Pancreas (tissue), 10 donors: ENCODE measurements around the gene ASRGL1. TPM values are rescaled to one million over a fixed set of nuclear protein-coding genes. Genes with fewer than 3 reads are reported as not detected.
"Not testable (repeated sequence)": the region's sequence is repeated elsewhere in the genome, so short reads cannot be mapped to it uniquely, and the experiment has no call there.

ENCODE experiments used
- ATAC-seq, 4 donors: fragments of 200-7000 bp; cut with Tn5 transposase; one replicate each; pipeline versions ENCODE4 v1.8.0 to v1.9.1; 2020; ENCODE audit warnings: mild to moderate bottlenecking in 4 of 4, moderate library complexity in 4 of 4
- DNase-seq, 6 donors: peaks; one replicate each; pipeline ENCODE4 v3.0.0-alpha.2; 2020
- FAIRE-seq: peaks from 2 replicates; lab custom pipeline; 2012; peaks lifted over from hg19 to GRCh38; lab: Jason Lieb, UNC
- H3K27ac ChIP-seq, 4 donors: fragments of 200-600 bp; sonication (generic); 1 replicate in 3 of 4; 2 replicates in 1 of 4; pipeline versions ENCODE4 v1.5.0 to v1.8.0; 2020
- H3K27me3 ChIP-seq, 4 donors: fragments of 200-600 bp; one replicate each; pipeline ENCODE4 v1.8.0; 2021
- H3K36me3 ChIP-seq, 3 donors: fragments of 200-600 bp; sonication (generic) in 1 of 3; one replicate each; pipeline versions ENCODE4 v1.5.0 to v1.8.0; 2020 to 2021
- H3K4me1 ChIP-seq, 3 donors: fragments of 200-600 bp; one replicate each; pipeline ENCODE4 v1.8.0; 2021
- H3K4me3 ChIP-seq, 4 donors: fragments of 200-600 bp; sonication (generic) in 2 of 4; one replicate each; pipeline versions ENCODE4 v1.5.0 to v1.8.0; 2020 to 2021
- H3K9me3 ChIP-seq, 4 donors: fragments of 200-600 bp; one replicate each; pipeline ENCODE4 v1.8.0; 2021
- WGBS, 2 donors: extraction: QIAGEN DNeasy Blood & Tissue Kit; methylation state at CpG; one replicate each; pipeline ENCODE4 v1.1.7; 2013; 5-methylcytosine and 5-hydroxymethylcytosine counted together
- intact Hi-C, 3 donors: fragments of 100-400 bp; cut with DNase I; formaldehyde crosslinking; loops; one replicate each; pipeline versions ENCODE4 v1.11.1 to v1.14.2; 2022
- polyA plus RNA-seq, 2 donors: library from polyadenylated mRNA; stranded (reverse); fragments of 200-250 nt; gene quantifications; one replicate each; pipeline ENCODE4 v1.2.3, GENCODE V29; 2013
- total RNA-seq, 6 donors: library from RNA; stranded (reverse); fragmentation: NEBNext Ultra II Directional in 4 of 6; extraction: Animal tissue kit (Norgen Biotek cat#: 25700) in 4 of 6; gene quantifications; one replicate each; pipeline versions ENCODE4 v1.2.1 to v1.2.4, GENCODE V29; 2021 to 2023
- TF ChIP-seq, protein P1 (sequence below), 4 donors: fragments of 200-600 bp; sonication (generic) in 3 of 4; IDR thresholded peaks; one replicate each; pipeline versions ENCODE4 v1.5.0 to v1.8.0; 2021; ENCODE audit warnings: antibody characterized with exemption in 4 of 4
- donor health status: healthy with polysubstance abuse.
- donor health status: DM: no; HTN: no; CAD: no; lungs with moderate emphysema.
- donor health status: DM: no; HTN: no; CAD: no.
- donor health status: control.
- donor health status: control.
- donor health status: Bipolar disorder and iron deficiency.
- donor health status: DM: yes; HTN: yes; CAD: no.
- donor health status: DM: no; HTN: no; CAD: no.
- donor health status: DM: no; HTN: no; CAD: no.
- donor health status: DM: yes; HTN: yes; CAD: no.

ASRGL1 gene
- total and polyA plus RNA-seq, 8 donors: 8.1 to 26.5 (median 12.4) TPM

- WGBS, 2 donors: 95% methylated on average over 18 of the region's 18 CpGs
- DNase-seq (no peak), FAIRE-seq (no peak), ATAC-seq (no peak)
- H3K27me3 ChIP-seq: no peaks in the 10 kb centered on the region
- no peak overlapping the region for H3K4me3 ChIP-seq
- H3K4me1 ChIP-seq: peaks cover 0 to 8% (median 4%) of the 10 kb centered on the region in 3 donors
- H3K9me3 ChIP-seq: no peaks in the 10 kb centered on the region
- TF ChIP-seq, protein P1, sequence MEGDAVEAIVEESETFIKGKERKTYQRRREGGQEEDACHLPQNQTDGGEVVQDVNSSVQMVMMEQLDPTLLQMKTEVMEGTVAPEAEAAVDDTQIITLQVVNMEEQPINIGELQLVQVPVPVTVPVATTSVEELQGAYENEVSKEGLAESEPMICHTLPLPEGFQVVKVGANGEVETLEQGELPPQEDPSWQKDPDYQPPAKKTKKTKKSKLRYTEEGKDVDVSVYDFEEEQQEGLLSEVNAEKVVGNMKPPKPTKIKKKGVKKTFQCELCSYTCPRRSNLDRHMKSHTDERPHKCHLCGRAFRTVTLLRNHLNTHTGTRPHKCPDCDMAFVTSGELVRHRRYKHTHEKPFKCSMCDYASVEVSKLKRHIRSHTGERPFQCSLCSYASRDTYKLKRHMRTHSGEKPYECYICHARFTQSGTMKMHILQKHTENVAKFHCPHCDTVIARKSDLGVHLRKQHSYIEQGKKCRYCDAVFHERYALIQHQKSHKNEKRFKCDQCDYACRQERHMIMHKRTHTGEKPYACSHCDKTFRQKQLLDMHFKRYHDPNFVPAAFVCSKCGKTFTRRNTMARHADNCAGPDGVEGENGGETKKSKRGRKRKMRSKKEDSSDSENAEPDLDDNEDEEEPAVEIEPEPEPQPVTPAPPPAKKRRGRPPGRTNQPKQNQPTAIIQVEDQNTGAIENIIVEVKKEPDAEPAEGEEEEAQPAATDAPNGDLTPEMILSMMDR (IDR thresholded peaks at IDR 0.05): no peak
- no peak overlapping the region for H3K27ac ChIP-seq
- intact Hi-C loops: loop anchor here in 1 of 3 donors (10.0 kb wide), 1 partner anchor 199 kb away; no protein-coding TSS in a partner anchor
- H3K36me3 ChIP-seq: no peaks in the 10 kb centered on the region
These were observed 36.3 kb downstream of the ASRGL1 start for GRCh38 chr11:62373464-62374119.

- no peak for FAIRE-seq
These were observed 37.6 kb downstream of the ASRGL1 start for GRCh38 chr11:62374801-62375200.

DNA sequence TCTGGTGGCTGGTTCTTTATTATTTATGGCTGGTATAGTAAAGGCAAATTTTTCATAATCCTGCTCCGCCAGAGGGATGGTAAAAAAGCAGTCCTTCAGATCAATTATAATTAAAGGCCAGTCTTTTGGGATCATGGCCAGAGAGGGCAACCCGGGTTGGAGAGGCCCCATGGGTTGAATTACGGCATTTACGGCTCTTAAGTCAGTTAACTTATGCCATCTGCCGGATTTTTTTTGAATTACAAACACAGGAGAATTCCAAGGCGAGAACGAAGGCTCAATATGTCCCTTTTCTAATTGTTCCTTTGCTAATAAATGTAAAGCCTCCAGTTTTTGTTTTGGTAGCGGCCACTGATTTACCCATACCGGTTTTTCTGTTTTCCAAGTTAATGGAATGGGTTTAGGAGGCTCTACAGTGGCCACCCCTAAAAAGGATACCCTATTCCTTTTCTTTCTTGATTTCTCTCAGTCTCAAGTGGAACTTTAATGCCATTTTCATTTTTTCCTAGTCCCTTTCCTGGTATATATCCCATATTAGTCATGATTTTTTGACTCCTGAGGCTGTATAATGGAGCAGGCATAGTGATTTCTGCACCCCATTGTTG is 41.3 kb downstream of the ASRGL1 start:
- DNase-seq (peak in 1 of 6 donors; percentile 42), FAIRE-seq (peak; percentile 51)

More at GRCh38 chr11:62374801-62375200, 37.6 kb downstream of the ASRGL1 start:
- no peaks in the 10 kb centered on the region for H3K36me3 ChIP-seq
- no peaks in the 10 kb centered on the region for H3K9me3 ChIP-seq
- WGBS, 2 donors: 81% methylated on average over 9 of the region's 9 CpGs
- no peaks in the 10 kb centered on the region for H3K27me3 ChIP-seq
- no peak overlapping the region for H3K4me3 ChIP-seq
- intact Hi-C loops: loop anchor here in 1 of 3 donors (10.0 kb wide), 1 partner anchor 200 kb away; no protein-coding TSS in a partner anchor
- ATAC-seq (no peak), DNase-seq (no peak)
- TF ChIP-seq, protein P1 (IDR thresholded peaks at IDR 0.05): no peak
- H3K4me1 ChIP-seq: peaks cover 0 to 8% (median 4%) of the 10 kb centered on the region in 3 donors
- no peak overlapping the region for H3K27ac ChIP-seq

GRCh38 chr11:62379586-62379985 is 42.3 kb downstream of the ASRGL1 start:
- WGBS, 2 donors: 28 to 36% methylated on average over 2 of the region's 2 CpGs
- intact Hi-C loops: loop anchor here in 1 of 3 donors (10.0 kb wide), 1 partner anchor 205 kb away; no protein-coding TSS in a partner anchor
- H3K4me3 ChIP-seq, H3K27me3 ChIP-seq, H3K4me1 ChIP-seq, ATAC-seq, H3K9me3 ChIP-seq, DNase-seq, H3K36me3 ChIP-seq, H3K27ac ChIP-seq, FAIRE-seq: not testable (repeated sequence)

More for the DNA sequence above, 41.3 kb downstream of the ASRGL1 start:
- H3K4me1 ChIP-seq, H3K27ac ChIP-seq, H3K36me3 ChIP-seq, H3K9me3 ChIP-seq, H3K27me3 ChIP-seq, ATAC-seq, H3K4me3 ChIP-seq: not testable (repeated sequence)
- intact Hi-C loops: loop anchor here in 1 of 3 donors (10.0 kb wide), 1 partner anchor 204 kb away; no protein-coding TSS in a partner anchor
- TF ChIP-seq, protein P1 (IDR thresholded peaks at IDR 0.05): peak; percentile 19 to 39 (median 33)
- 3 to 4% methylated on average over 9 of the region's 9 CpGs for WGBS, 2 donors

GRCh38 chr11:62380821-62381245 is 43.6 kb downstream of the ASRGL1 start:
- H3K9me3 ChIP-seq, H3K36me3 ChIP-seq, FAIRE-seq, intact Hi-C loops, H3K4me1 ChIP-seq, H3K4me3 ChIP-seq, H3K27ac ChIP-seq, H3K27me3 ChIP-seq: not testable (repeated sequence)
- TF ChIP-seq, protein P1 (IDR thresholded peaks at IDR 0.05): peak; percentile 72 to 85 (median 80)
- ATAC-seq (peak; percentile 69 to 98 (median 94)), DNase-seq (peak in 3 of 6 donors; percentile 30 to 58 (median 36))
- whole genome bisulfite sequencing, 2 donors: 1 to 2% methylated on average over 12 of the region's 12 CpGs
